ENCODE results near the gene DNAAF9. TPM values are rescaled to one million over a fixed set of nuclear protein-coding genes. Genes with fewer than 3 reads are reported as not detected.

Gene DNAAF9
- total RNA-seq, 1 donor: 11.2 TPM

- TF ChIP-seq CTCF (IDR thresholded peaks at IDR 0.05; ENCODE audit: extremely low read depth, low read depth, low read length): no peak
- Histone ChIP-seq H3K36me3 (ENCODE audit: insufficient read depth, low read length) (no peaks in the 10 kb centered on the region), H3K27me3 (ENCODE audit: insufficient read depth, low read length) (no peaks in the 10 kb centered on the region), H3K4me2 (ENCODE audit: insufficient read depth, low read length) (no peak overlapping the region), H4K20me1 (ENCODE audit: insufficient read depth, low read length) (peaks cover 35% of the 10 kb centered on the region), H3K79me2 (ENCODE audit: insufficient read depth, low read length) (peaks cover 84% of the 10 kb centered on the region), H2AFZ (ENCODE audit: low read length) (no peak overlapping the region), H3K9me3 (ENCODE audit: low read depth, low read length) (no peaks in the 10 kb centered on the region), H3K4me3 (ENCODE audit: insufficient read depth, low read length) (no peak overlapping the region), H3K27ac (ENCODE audit: low read depth, low read length) (no peak overlapping the region), H3K4me1 (ENCODE audit: insufficient read depth, low read length) (peaks cover 19% of the 10 kb centered on the region)
- no peak for DNase-seq (ENCODE audit: insufficient read length, low spot score, missing footprints)
These were observed 3.1 kb downstream of the DNAAF9 start for GRCh38 chr20:3404402-3404801.

GRCh38 chr20:3403741-3404140, 3.7 kb downstream of the DNAAF9 start:
- no peaks in the 10 kb centered on the region for H3K27me3 ChIP-seq (ENCODE audit: insufficient read depth, low read length)
- peaks cover 23% of the 10 kb centered on the region for H3K4me1 ChIP-seq (ENCODE audit: insufficient read depth, low read length)
- no peaks in the 10 kb centered on the region for H3K9me3 ChIP-seq (ENCODE audit: low read depth, low read length)
- no peak overlapping the region for H2AFZ ChIP-seq (ENCODE audit: low read length)
- no peak for DNase-seq (ENCODE audit: insufficient read length, low spot score, missing footprints)
- H3K4me2 ChIP-seq (ENCODE audit: insufficient read depth, low read length): no peak overlapping the region
- no peaks in the 10 kb centered on the region for H3K36me3 ChIP-seq (ENCODE audit: insufficient read depth, low read length)
- no peak for TF ChIP-seq CTCF (IDR thresholded peaks at IDR 0.05; ENCODE audit: extremely low read depth, low read depth, low read length)
- no peak overlapping the region for H3K4me3 ChIP-seq (ENCODE audit: insufficient read depth, low read length)
- H3K79me2 ChIP-seq (ENCODE audit: insufficient read depth, low read length): peaks cover 89% of the 10 kb centered on the region
- peaks cover 40% of the 10 kb centered on the region for H4K20me1 ChIP-seq (ENCODE audit: insufficient read depth, low read length)
- H3K27ac ChIP-seq (ENCODE audit: low read depth, low read length): no peak overlapping the region

GRCh38 chr20:3402453-3402852, 5.0 kb downstream of the DNAAF9 start:
- DNase-seq (ENCODE audit: insufficient read length, low spot score, missing footprints): no peak
- Histone ChIP-seq H3K4me3 (ENCODE audit: insufficient read depth, low read length) (no peak overlapping the region), H3K4me1 (ENCODE audit: insufficient read depth, low read length) (peaks cover 19% of the 10 kb centered on the region), H3K4me2 (ENCODE audit: insufficient read depth, low read length) (no peak overlapping the region), H3K27ac (ENCODE audit: low read depth, low read length) (no peak overlapping the region), H3K27me3 (ENCODE audit: insufficient read depth, low read length) (no peaks in the 10 kb centered on the region), H4K20me1 (ENCODE audit: insufficient read depth, low read length) (peaks cover 50% of the 10 kb centered on the region), H3K36me3 (ENCODE audit: insufficient read depth, low read length) (no peaks in the 10 kb centered on the region), H2AFZ (ENCODE audit: low read length) (no peak overlapping the region), H3K79me2 (ENCODE audit: insufficient read depth, low read length) (peaks cover 95% of the 10 kb centered on the region), H3K9me3 (ENCODE audit: low read depth, low read length) (no peaks in the 10 kb centered on the region)
- TF ChIP-seq CTCF (IDR thresholded peaks at IDR 0.05; ENCODE audit: extremely low read depth, low read depth, low read length): no peak

GRCh38 chr20:3400260-3401155, 7.0 kb downstream of the DNAAF9 start:
- Histone ChIP-seq H3K27me3 (ENCODE audit: insufficient read depth, low read length) (no peaks in the 10 kb centered on the region), H3K27ac (ENCODE audit: low read depth, low read length) (no peak overlapping the region), H3K36me3 (ENCODE audit: insufficient read depth, low read length) (no peaks in the 10 kb centered on the region), H3K4me1 (ENCODE audit: insufficient read depth, low read length) (peaks cover 10% of the 10 kb centered on the region), H2AFZ (ENCODE audit: low read length) (no peak overlapping the region), H3K4me2 (ENCODE audit: insufficient read depth, low read length) (no peak overlapping the region), H4K20me1 (ENCODE audit: insufficient read depth, low read length) (peaks cover 54% of the 10 kb centered on the region), H3K79me2 (ENCODE audit: insufficient read depth, low read length) (peaks cover 91% of the 10 kb centered on the region), H3K4me3 (ENCODE audit: insufficient read depth, low read length) (no peak overlapping the region), H3K9me3 (ENCODE audit: low read depth, low read length) (no peaks in the 10 kb centered on the region)
- no peak for DNase-seq (ENCODE audit: insufficient read length, low spot score, missing footprints)
- no peak for TF ChIP-seq CTCF (IDR thresholded peaks at IDR 0.05; ENCODE audit: extremely low read depth, low read depth, low read length)

All from osteoblast (primary cell).